ENCODE measurements around the gene PHETA1.

DNA sequence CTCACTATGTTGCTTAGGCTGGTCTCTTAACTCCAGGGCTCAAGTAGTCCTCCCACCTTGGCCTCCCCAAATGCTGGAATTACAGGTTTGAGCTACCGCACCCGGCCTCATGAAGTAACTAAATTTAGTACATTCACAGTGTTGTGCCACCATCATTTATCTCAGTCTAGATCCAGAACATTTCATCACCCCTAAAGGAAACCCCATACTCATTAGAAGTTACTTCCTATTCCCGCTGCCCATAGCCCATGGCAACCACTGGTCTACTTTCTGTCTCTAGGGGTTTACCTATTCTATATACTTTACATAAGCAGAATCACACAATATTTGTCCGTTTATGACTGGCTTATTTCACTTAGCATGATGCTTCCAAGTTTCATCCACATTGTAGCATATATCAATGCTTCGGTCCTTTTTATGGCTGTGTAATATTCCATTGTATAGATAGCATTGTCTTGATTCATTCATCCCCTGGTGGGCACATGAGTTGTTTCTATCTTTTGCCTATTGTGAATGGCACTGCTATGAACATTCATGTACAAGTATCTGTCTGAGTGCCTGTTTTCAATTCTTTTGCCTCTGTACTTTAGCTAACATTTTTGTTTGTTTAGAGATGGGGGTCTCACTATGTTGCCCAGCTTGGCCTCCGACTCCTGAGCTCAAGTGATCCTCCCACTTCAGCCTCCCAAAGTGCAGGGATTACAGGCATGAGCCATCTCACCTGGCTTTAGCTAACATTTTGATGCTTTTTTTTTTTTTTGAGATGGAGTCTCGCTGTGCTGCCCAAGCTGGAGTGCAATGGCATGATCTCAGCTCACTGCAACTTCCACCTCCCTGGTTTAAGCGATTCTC is 26.7 kb upstream of the PHETA1 start:
- TF ChIP-seq POLR2AphosphoS5 (IDR thresholded peaks at IDR 0.05; ENCODE audit: low read depth, low read length) = no peak
- no peak for TF ChIP-seq MAZ (IDR thresholded peaks at IDR 0.05; ENCODE audit: borderline replicate concordance, low read depth, low read length)
- TF ChIP-seq MAZ (CRISPR knock-in tag; IDR thresholded peaks at IDR 0.05; ENCODE audit: low read depth) = no peak
- TF ChIP-seq, protein P1, sequence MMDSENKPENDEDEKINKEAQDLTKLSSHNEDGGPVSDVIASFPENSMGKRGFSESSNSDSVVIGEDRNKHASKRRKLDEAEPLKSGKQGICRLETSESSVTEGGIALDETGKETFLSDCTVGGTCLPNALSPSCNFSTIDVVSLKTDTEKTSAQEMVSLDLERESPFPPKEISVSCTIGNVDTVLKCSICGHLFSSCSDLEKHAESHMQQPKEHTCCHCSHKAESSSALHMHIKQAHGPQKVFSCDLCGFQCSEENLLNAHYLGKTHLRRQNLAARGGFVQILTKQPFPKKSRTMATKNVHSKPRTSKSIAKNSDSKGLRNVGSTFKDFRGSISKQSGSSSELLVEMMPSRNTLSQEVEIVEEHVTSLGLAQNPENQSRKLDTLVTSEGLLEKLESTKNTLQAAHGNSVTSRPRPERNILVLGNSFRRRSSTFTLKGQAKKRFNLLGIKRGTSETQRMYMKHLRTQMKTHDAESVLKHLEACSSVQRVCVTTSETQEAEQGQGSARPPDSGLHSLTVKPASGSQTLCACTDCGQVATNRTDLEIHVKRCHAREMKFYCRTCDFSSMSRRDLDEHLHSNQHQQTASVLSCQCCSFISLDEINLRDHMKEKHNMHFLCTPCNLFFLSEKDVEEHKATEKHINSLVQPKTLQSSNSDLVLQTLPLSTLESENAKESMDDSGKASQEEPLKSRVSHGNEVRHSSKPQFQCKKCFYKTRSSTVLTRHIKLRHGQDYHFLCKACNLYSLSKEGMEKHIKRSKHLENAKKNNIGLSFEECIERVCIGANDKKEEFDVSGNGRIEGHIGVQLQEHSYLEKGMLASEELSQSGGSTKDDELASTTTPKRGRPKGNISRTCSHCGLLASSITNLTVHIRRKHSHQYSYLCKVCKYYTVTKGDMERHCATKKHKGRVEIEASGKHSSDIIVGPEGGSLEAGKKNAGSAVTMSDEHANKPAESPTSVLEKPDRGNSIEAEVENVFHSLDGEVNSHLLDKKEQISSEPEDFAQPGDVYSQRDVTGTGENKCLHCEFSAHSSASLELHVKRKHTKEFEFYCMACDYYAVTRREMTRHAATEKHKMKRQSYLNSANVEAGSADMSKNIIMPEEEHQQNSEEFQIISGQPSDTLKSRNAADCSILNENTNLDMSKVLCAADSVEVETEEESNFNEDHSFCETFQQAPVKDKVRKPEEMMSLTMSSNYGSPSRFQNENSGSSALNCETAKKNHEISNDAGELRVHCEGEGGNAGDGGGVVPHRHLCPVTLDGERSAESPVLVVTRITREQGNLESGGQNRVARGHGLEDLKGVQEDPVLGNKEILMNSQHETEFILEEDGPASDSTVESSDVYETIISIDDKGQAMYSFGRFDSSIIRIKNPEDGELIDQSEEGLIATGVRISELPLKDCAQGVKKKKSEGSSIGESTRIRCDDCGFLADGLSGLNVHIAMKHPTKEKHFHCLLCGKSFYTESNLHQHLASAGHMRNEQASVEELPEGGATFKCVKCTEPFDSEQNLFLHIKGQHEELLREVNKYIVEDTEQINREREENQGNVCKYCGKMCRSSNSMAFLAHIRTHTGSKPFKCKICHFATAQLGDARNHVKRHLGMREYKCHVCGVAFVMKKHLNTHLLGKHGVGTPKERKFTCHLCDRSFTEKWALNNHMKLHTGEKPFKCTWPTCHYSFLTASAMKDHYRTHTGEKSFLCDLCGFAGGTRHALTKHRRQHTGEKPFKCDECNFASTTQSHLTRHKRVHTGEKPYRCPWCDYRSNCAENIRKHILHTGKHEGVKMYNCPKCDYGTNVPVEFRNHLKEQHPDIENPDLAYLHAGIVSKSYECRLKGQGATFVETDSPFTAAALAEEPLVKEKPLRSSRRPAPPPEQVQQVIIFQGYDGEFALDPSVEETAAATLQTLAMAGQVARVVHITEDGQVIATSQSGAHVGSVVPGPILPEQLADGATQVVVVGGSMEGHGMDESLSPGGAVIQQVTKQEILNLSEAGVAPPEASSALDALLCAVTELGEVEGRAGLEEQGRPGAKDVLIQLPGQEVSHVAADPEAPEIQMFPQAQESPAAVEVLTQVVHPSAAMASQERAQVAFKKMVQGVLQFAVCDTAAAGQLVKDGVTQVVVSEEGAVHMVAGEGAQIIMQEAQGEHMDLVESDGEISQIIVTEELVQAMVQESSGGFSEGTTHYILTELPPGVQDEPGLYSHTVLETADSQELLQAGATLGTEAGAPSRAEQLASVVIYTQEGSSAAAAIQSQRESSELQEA (CRISPR knock-in tag; IDR thresholded peaks at IDR 0.05; ENCODE audit: not compliant biosample characterization) = no peak
- TF ChIP-seq ZBTB7A (CRISPR knock-in tag; IDR thresholded peaks at IDR 0.05) = no peak
- no peak for TF ChIP-seq CTCF (CRISPR knock-in tag; IDR thresholded peaks at IDR 0.05)
- TF ChIP-seq KDM5A (IDR thresholded peaks at IDR 0.05; ENCODE audit: borderline replicate concordance, low read length) = no peak
- TF ChIP-seq, protein P2, sequence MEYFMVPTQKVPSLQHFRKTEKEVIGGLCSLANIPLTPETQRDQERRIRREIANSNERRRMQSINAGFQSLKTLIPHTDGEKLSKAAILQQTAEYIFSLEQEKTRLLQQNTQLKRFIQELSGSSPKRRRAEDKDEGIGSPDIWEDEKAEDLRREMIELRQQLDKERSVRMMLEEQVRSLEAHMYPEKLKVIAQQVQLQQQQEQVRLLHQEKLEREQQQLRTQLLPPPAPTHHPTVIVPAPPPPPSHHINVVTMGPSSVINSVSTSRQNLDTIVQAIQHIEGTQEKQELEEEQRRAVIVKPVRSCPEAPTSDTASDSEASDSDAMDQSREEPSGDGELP (IDR thresholded peaks at IDR 0.05; ENCODE audit: borderline replicate concordance, low read depth) = no peak
- no peak for TF ChIP-seq PHF20 (CRISPR knock-in tag; IDR thresholded peaks at IDR 0.05)
- no peak for TF ChIP-seq FOXJ3 (CRISPR knock-in tag; IDR thresholded peaks at IDR 0.05; ENCODE audit: borderline replicate concordance)
- TF ChIP-seq SP1 (IDR thresholded peaks at IDR 0.05) = no peak
- no peak for TF ChIP-seq SP1 (CRISPR knock-in tag; IDR thresholded peaks at IDR 0.05)
